HUDEP-2 (cell line): ENCODE data around the gene CHAF1B.

Source experiments
- DNase-seq, 76 experiments: peaks; one replicate each; lab custom pipeline; 2025; ENCODE audit not compliant: unreplicated experiment in 76 of 76; lab: John Stamatoyannopoulos, UW

Gene CHAF1B

GRCh38 chr21:36456729-36457414, 71.7 kb downstream of the CHAF1B start:
- no peak for DNase-seq

- DNase-seq: no peak
Observed at GRCh38 chr21:36459098-36459497, 73.9 kb downstream of the CHAF1B start.

- DNase-seq: no peak
Observed at GRCh38 chr21:36460866-36461265, 75.7 kb downstream of the CHAF1B start.

- no peak for DNase-seq
Observed at GRCh38 chr21:36461277-36461917, 76.2 kb downstream of the CHAF1B start.

GRCh38 chr21:36461918-36462486, 76.8 kb downstream of the CHAF1B start:
- DNase-seq: no peak

GRCh38 chr21:36463204-36463603, 78.0 kb downstream of the CHAF1B start:
- no peak for DNase-seq

GRCh38 chr21:36463991-36464390, 78.8 kb downstream of the CHAF1B start:
- DNase-seq: no peak

GRCh38 chr21:36464590-36464989, 79.4 kb downstream of the CHAF1B start:
- no peak for DNase-seq

GRCh38 chr21:36465478-36465877, 80.3 kb downstream of the CHAF1B start:
- DNase-seq: no peak

GRCh38 chr21:36466061-36466511, 80.9 kb downstream of the CHAF1B start:
- no peak for DNase-seq
